Transverse colon (tissue), 4 donors: ENCODE data around the gene LEUTX.

Experiments used
- CTCF ChIP-seq, 5 experiments: fragments of 200-600 bp in 3 of 5; fragments of 450-650 bp in 2 of 5; sonication (generic) in 3 of 5; IDR thresholded peaks; 1 replicate in 2 of 5; 2 replicates in 3 of 5; pipeline ENCODE4 v1.5.1; 2016 to 2017; ENCODE audit warnings: antibody characterized with exemption in 5 of 5, inconsistent platforms in 3 of 5, mild to moderate bottlenecking in 2 of 5, moderate library complexity in 1 of 5
- POLR2A ChIP-seq: fragments of 450-650 bp; IDR thresholded peaks from one replicate; pipeline ENCODE4 v1.6.1; 2016; ENCODE audit warnings: antibody characterized with exemption, mild to moderate bottlenecking, moderate library complexity
- POLR2AphosphoS5 ChIP-seq, 3 donors: sonication (generic); formaldehyde crosslinking; IDR thresholded peaks; one replicate each; pipeline ENCODE4 v1.6.1; 2016; ENCODE audit warnings: antibody characterized with exemption in 3 of 3

GRCh38 chr19:39729594-39729993 is 49.1 kb upstream of the LEUTX start:
- TF ChIP-seq POLR2A, result no peak
- no peak for TF ChIP-seq POLR2AphosphoS5 (IDR thresholded peaks at IDR 0.05)
- no peak for TF ChIP-seq CTCF (IDR thresholded peaks at IDR 0.05)
